ENCODE data around the gene PTCHD4.
"Not testable (repeated sequence)": the region's sequence is repeated elsewhere in the genome, so short reads cannot be mapped to it uniquely, and the experiment has no call there.

PTCHD4 gene

DNA sequence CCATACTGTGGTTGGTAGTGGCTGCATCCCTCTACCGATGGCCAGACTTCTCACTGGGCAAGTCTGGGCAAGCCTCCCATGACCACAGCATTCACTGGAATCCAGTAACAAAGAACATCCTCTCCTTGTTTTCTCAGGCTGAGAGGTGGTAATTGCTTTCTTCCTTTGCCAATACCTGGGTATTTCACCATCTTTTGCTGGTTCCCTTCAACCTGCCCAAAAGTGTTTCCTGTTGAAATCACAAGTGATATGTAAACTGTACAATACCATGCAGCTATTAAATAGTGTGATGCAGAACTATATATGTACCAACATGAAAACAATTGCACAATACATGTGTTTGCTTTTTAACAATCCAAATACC is at the start of gene PTCHD4:
Gene PTCHD4, minus strand, starts transcription at position 55 of the 364 bp plus-strand sequence. CDS start 42,240 bp downstream, outside the sequence.
- DNase-seq, result peak; percentile 42

- DNase-seq, result peak; percentile 83
Observed at GRCh38 chr6:48151142-48151541, 40.1 kb upstream of the PTCHD4 start.

DNA sequence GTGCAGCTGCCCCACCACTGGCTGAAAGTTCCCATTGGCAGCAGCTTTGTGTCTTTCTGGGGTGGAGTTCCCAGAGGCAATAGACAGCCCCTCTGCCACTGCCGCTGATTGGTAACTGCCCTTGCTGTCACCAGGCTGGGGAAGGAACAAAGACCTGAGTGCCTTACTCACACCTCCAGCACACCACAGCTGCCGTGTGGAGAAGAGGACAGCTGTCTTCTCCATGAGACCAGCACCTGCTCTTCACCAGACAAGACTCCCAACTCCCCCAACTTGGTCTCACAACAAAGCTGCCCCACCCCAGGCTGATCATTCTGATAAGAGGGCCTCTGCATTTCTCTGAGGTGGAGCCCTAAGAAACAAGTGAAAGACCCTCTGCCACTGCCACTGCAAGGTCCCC is 39.7 kb upstream of the PTCHD4 start:
- no peak for DNase-seq

DNA sequence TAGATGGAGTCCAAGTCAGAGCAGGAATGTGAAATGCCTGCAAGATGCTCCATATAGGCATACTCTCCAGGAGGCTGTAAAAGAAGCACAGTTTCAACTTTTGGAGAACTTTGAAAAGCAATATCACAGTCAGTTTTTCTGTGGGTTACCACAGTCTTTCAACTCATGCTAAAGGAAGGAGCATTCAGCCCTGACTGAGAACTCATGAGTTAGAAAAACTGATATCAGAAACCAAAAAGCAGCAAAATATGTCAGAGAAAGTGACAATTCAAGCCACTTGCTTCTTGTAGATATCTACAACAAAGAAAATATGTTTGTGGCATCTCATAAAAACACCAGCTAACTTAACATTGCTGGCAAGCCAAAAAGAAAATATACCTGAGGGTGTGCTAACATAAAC is 36.1 kb upstream of the PTCHD4 start:
- DNase-seq, result no peak

- DNase-seq, result no peak
Observed at GRCh38 chr6:48144021-48144420, 33.0 kb upstream of the PTCHD4 start.

DNA sequence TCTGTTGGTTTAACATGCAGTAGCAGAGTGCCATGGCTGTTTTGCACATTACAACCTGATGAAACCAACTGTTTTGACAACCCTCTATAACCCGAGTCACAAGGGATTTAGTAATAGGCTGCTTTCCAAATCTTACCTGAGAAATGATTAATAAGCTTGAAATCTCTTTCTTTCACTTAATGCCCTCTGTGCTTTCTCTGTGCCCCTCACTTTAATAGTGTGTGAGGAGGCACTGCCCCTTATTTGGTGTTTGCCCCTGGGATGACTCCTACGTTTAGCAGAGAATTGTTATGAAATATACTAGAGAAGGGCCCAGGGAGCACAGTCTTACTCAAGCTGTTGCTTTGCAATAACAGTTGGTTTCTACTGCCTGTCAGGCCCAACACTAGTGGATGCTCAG is 31.0 kb upstream of the PTCHD4 start:
- DNase-seq, result no peak

- DNase-seq, result no peak
Observed at GRCh38 chr6:48139818-48140614, 29.0 kb upstream of the PTCHD4 start.

- DNase-seq, result peak; percentile 23
Observed at GRCh38 chr6:48136856-48137255, 25.9 kb upstream of the PTCHD4 start.

- DNase-seq, result peak; percentile 72
Observed at GRCh38 chr6:48135323-48136084, 24.5 kb upstream of the PTCHD4 start.

GRCh38 chr6:48134246-48134645 is 23.2 kb upstream of the PTCHD4 start:
- DNase-seq, result no peak

GRCh38 chr6:48123601-48124000 is 12.6 kb upstream of the PTCHD4 start:
- DNase-seq, result no peak

- DNase-seq, result not testable (repeated sequence)
Observed at GRCh38 chr6:48121983-48122749, 11.2 kb upstream of the PTCHD4 start.

DNA sequence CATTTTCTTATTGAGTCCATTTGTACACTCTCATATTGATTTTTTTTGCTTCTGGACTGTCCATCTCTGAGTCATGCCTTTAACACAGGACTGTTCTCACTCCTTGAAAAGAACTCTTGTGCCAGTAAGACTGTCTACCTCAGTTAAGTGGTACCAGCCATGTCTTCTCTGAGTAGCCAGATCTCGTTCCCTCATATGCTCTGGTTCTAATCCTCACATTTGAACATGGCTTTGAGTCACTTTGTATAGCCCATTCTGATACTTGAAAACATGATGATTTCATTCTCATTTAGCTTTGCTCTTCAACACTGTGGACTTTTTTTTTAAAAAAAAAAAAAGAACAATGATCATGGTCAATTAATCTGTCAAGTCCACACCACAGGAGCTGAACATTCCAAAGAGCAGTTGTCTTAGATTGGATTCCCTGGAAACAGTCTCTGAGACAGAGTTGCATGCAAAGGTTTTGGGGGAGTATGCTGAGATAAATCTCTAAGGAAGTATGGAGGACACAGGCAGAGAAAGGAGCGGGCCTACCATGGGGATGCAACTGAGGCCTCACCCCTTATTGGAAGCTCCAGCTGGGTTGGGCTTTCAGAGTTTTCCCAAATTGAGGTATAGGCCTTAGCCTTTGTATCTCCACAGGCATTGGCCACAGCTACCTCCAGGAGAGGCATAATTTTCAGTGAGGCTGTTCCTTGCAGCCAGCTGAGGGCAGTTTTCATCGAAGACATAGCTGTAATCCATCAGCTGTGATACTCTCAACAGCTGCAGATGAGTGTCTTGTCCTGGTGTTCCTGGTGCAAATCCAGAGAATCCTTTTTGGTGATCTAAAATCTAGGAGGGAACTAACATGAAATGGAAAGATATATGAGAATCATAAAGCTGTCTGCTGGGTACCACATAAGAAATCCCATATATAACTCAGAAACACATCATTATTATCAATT is 6.0 kb upstream of the PTCHD4 start:
- no peak for DNase-seq

DNA sequence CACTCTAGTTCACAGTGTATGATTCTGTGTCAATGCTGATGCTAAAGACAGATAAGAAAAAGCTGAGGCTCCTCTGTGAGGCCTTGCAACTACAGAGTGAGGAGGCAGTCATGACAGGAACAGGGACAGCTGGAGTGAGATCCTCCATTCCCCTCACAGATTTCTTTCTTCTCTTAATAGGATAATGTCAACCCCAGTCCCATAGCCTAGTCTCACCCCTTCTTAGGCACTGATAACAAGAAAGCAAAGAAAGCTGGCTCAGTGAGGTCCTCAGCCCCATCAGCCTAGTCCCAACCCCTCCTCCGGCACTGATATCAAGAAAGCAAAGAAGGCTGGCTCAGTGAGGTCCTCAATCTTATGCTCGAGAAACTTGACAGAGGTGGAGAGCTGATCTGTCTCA is 2.1 kb upstream of the PTCHD4 start:
- no peak for DNase-seq

- no peak for DNase-seq
Observed at GRCh38 chr6:48111575-48111974, 578 bp upstream of the PTCHD4 start.

GRCh38 chr6:48110436-48111142 is 408 bp downstream of the PTCHD4 start:
- no peak for DNase-seq

DNA sequence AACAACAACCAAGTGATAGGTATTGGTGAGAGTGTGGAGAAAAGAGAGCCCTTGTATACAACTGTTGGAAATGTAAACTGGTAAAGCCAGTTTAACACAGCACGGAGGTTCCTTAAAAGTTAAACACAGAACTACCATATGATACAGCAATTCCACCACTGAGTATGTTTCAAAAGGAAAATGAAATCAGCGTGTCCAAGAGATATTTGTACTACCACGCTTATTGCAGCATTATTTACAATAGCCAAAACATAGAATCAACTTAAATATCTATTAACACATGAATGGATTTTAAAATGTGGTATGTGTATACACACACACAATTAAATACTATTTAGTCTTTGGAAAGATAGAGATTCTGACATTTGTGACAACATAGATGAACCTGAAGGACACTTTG is 1.1 kb downstream of the PTCHD4 start:
- DNase-seq, result no peak

GRCh38 chr6:48102476-48103195 is 8.4 kb downstream of the PTCHD4 start:
- DNase-seq, result not testable (repeated sequence)

GRCh38 chr6:48101290-48101689 is 9.7 kb downstream of the PTCHD4 start:
- peak; percentile 10 for DNase-seq

DNA sequence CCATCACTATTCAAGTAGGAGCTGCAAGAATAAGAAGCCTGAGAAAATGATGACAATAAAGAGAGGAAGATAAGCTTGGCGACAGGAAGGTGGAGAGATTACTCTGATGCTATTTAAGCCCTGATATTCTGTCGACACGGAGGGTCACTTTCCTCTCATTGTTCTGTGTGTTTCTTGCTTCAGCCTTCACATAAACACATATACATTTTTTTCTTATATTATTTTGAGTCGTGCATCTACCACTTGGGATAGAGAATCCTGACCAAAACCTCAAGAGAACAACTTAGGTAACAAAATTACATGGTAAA is 10.5 kb downstream of the PTCHD4 start:
- no peak for DNase-seq
